Keratinocyte (primary cell): ENCODE data around the gene TLK1. TPM values are rescaled to one million over a fixed set of nuclear protein-coding genes. Genes with fewer than 3 reads are reported as not detected.

Experiments
- DNase-seq: peaks from one replicate; pipeline ENCODE4 v3.0.0-alpha.2; 2011; ENCODE audit warnings: low read depth, missing footprints, low spot score
- FAIRE-seq: peaks from 2 replicates; lab custom pipeline; 2011; peaks lifted over from hg19 to GRCh38; lab: Jason Lieb, UNC
- H2AFZ ChIP-seq: 2 replicates; pipeline ENCODE4 v1.6.0; 2012; ENCODE audit warnings: low read length, control low read depth, inconsistent platforms; ENCODE audit not compliant: control insufficient read depth
- H3K27ac ChIP-seq: 2 replicates; pipeline ENCODE4 v1.5.1; 2011; ENCODE audit warnings: low read length; ENCODE audit not compliant: control insufficient read depth, insufficient read depth
- H3K27me3 ChIP-seq: 3 replicates; pipeline ENCODE4 v1.6.0; 2011; ENCODE audit warnings: low read length; ENCODE audit not compliant: control insufficient read depth, insufficient read depth; ENCODE audit errors: extremely low read depth
- H3K36me3 ChIP-seq, 2 experiments: 2 replicates in 1 of 2; 3 replicates in 1 of 2; pipeline ENCODE4 v1.5.1; 2011; ENCODE audit warnings: low read length in 2 of 2, mild to moderate bottlenecking in 1 of 2; ENCODE audit not compliant: control insufficient read depth in 2 of 2, insufficient read depth in 2 of 2; ENCODE audit errors: extremely low read depth in 1 of 2
- H3K4me1 ChIP-seq: 3 replicates; pipeline ENCODE4 v1.5.1; 2011; ENCODE audit warnings: low read length; ENCODE audit not compliant: control insufficient read depth, insufficient read depth; ENCODE audit errors: extremely low read depth
- H3K4me2 ChIP-seq: 3 replicates; pipeline ENCODE4 v1.6.0; 2011; ENCODE audit warnings: low read depth, low read length; ENCODE audit not compliant: control insufficient read depth, insufficient read depth; ENCODE audit errors: extremely low read depth
- H3K4me3 ChIP-seq, 3 experiments: fragments of 200-600 bp in 1 of 3; sonication (generic) in 1 of 3; 2 replicates in 2 of 3; 3 replicates in 1 of 3; pipeline ENCODE4 v1.5.1; 2011 to 2016; ENCODE audit warnings: low read length in 3 of 3, mild to moderate bottlenecking in 3 of 3, control low read depth in 2 of 3, inconsistent platforms in 1 of 3, low read depth in 1 of 3, mixed read lengths in 1 of 3, mixed run types in 1 of 3, moderate library complexity in 1 of 3; ENCODE audit not compliant: control insufficient read depth in 2 of 3, insufficient read depth in 2 of 3; ENCODE audit errors: extremely low read depth in 1 of 3
- H3K79me2 ChIP-seq: 2 replicates; pipeline ENCODE4 v1.6.0; 2012; ENCODE audit warnings: low read length; ENCODE audit not compliant: control insufficient read depth, insufficient read depth
- H3K9ac ChIP-seq: 3 replicates; pipeline ENCODE4 v1.6.0; 2011; ENCODE audit warnings: low read length; ENCODE audit not compliant: control insufficient read depth, insufficient read depth; ENCODE audit errors: extremely low read depth
- H3K9me1 ChIP-seq: 3 replicates; pipeline ENCODE4 v1.6.0; 2011; ENCODE audit warnings: low read length; ENCODE audit not compliant: control insufficient read depth, insufficient read depth; ENCODE audit errors: extremely low read depth
- H3K9me3 ChIP-seq: 2 replicates; pipeline ENCODE4 v1.5.1; 2012; ENCODE audit warnings: low read depth, low read length; ENCODE audit not compliant: control insufficient read depth
- H4K20me1 ChIP-seq: 3 replicates; pipeline ENCODE4 v1.6.0; 2011; ENCODE audit warnings: low read length; ENCODE audit not compliant: control insufficient read depth, insufficient read depth; ENCODE audit errors: extremely low read depth
- CTCF ChIP-seq, 3 experiments: IDR thresholded peaks in 1 of 3; conservative IDR thresholded peaks in 1 of 3; optimal IDR thresholded peaks in 1 of 3; 2 replicates in 2 of 3; 3 replicates in 1 of 3; pipeline versions ENCODE3 to v1.5.1; 2011; ENCODE audit warnings: low read length in 3 of 3, mild to moderate bottlenecking in 3 of 3, moderate library complexity in 2 of 3, control low read depth in 1 of 3, inconsistent platforms in 1 of 3; ENCODE audit not compliant: insufficient read depth in 2 of 3; ENCODE audit errors: extremely low read depth in 1 of 3
- EZH2 ChIP-seq: IDR thresholded peaks from one replicate; pipeline ENCODE4 v1.6.1; 2012; ENCODE audit warnings: inconsistent platforms, mild to moderate bottlenecking, low read length, moderate library complexity
- dilution Hi-C: fragments of 300-500 bp; cut with MboI; formaldehyde crosslinking; loops from one replicate; pipeline ENCODE4 v1.7.0; 2020; ENCODE audit warnings: low sequenced_read_pairs; ENCODE audit not compliant: extremely low pct_ligation_motif_present
- polyA plus RNA-seq, 5 experiments: library from polyadenylated mRNA; depleted of rRNA in 3 of 5; stranded (reverse) in 3 of 5; stranded (forward) in 1 of 5; unstranded in 1 of 5; fragments of >200 nt; gene quantifications; 1 replicate in 1 of 5; 2 replicates in 3 of 5; 3 replicates in 1 of 5; pipeline versions ENCODE4 v1.2.1 to v1.2.3, GENCODE V29; 2011 to 2012; ENCODE audit warnings: missing spikeins in 2 of 5, low read depth in 1 of 5, low replicate concordance in 1 of 5

Gene TLK1
- polyA plus RNA-seq, 1 donor (not counting 4 experiments of a cell fraction or from before 2014, with no cell fraction given), result 14.7 TPM

DNA sequence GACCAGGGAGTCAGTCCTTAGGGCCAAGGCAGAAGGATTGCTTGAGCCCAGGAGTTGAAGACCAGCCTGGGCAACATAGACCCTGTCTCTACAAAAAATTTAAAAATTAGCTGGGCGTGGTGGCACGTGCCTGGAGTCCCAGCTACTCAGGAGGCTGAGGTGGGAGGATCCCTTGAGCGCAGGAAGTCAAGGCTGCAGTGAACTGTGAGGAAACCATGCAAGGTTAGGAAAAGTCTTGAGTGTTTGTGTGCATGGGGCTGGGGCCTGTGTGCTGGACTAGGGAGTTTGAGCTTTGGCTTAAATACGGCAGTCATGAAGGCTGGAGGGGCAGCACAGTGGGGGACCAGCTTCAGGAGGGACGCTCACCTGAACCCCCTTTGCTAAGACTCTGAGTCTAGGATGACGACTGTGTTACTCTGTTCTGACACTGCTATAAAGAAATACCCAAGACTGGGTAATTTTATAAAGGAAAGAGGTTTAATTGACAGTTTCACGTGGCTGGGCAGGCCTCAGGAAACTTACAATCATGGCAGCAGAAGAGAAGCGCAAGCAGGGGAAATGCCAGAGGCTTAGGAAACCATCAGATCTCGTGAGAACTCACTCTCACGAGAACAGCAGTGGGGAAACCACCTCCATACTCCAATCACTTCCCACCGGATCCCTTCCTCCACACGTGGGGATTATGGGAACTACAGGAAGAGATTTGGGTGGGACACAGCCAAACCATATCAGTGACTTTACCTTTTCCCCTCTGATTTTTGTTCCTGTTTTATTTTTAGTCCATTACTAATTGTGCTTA, 192.3 kb downstream of the TLK1 start:
- H3K27me3 ChIP-seq, result no peaks in the 10 kb centered on the region
- FAIRE-seq (no peak), DNase-seq (no peak)
- dilution Hi-C loops, result no loop called here
- H4K20me1 ChIP-seq, result peaks cover 4% of the 10 kb centered on the region
- H3K4me2 ChIP-seq, result no peak overlapping the region
- H3K4me1 ChIP-seq, result peaks cover 30% of the 10 kb centered on the region
- H3K9ac ChIP-seq, result no peak overlapping the region
- H3K9me3 ChIP-seq, result no peaks in the 10 kb centered on the region
- H3K4me3 ChIP-seq, result no peak overlapping the region
- no peaks in the 10 kb centered on the region for H3K79me2 ChIP-seq
- no peaks in the 10 kb centered on the region for H3K9me1 ChIP-seq
- no peak overlapping the region for H3K27ac ChIP-seq
- H3K36me3 ChIP-seq, result peaks cover 10 to 20% of the 10 kb centered on the region in 2 experiments
- H2AFZ ChIP-seq, result no peak overlapping the region
- no peak for TF ChIP-seq CTCF (optimal IDR thresholded peaks at IDR 0.05 in 1 of 3, IDR thresholded peaks at IDR 0.05 in 1 of 3, conservative IDR thresholded peaks at IDR 0.05 in 1 of 3; ENCODE audit: extremely low read depth in 1 of 3, insufficient read depth in 2 of 3, low read length in 3 of 3)
- TF ChIP-seq EZH2, result no peak

- DNase-seq, result no peak
- peaks cover 23% of the 10 kb centered on the region for H3K4me1 ChIP-seq
- no peaks in the 10 kb centered on the region for H3K9me3 ChIP-seq
- no peaks in the 10 kb centered on the region for H3K79me2 ChIP-seq
- H4K20me1 ChIP-seq, result peaks cover 4% of the 10 kb centered on the region
- H3K27ac ChIP-seq, result no peak overlapping the region
- H2AFZ ChIP-seq, result no peak overlapping the region
- H3K9me1 ChIP-seq, result no peaks in the 10 kb centered on the region
- no peak for TF ChIP-seq CTCF (optimal IDR thresholded peaks at IDR 0.05 in 1 of 3, IDR thresholded peaks at IDR 0.05 in 1 of 3, conservative IDR thresholded peaks at IDR 0.05 in 1 of 3; ENCODE audit: extremely low read depth in 1 of 3, insufficient read depth in 2 of 3, low read length in 3 of 3)
- TF ChIP-seq EZH2, result no peak
- no peak overlapping the region for H3K9ac ChIP-seq
- H3K4me3 ChIP-seq, result no peak overlapping the region
- dilution Hi-C loops, result no loop called here
- no peaks in the 10 kb centered on the region for H3K27me3 ChIP-seq
- H3K4me2 ChIP-seq, result no peak overlapping the region
- H3K36me3 ChIP-seq, result peaks cover 13 to 20% of the 10 kb centered on the region in 2 experiments
- FAIRE-seq, result no peak
Measured at GRCh38 chr2:170967553-170967952, 193.1 kb downstream of the TLK1 start.
